Activated CD8-positive, alpha-beta memory T cell treated with anti-CD3 and anti-CD28 coated beads for 48 hours (primary cell): ENCODE measurements around the gene LY6G6C.
"Not testable (repeated sequence)": the region's sequence is repeated elsewhere in the genome, so short reads cannot be mapped to it uniquely, and the experiment has no call there.

Experiments used
- DNase-seq, 3 experiments: peaks; one replicate each; pipeline ENCODE4 v3.0.0-alpha.2; 2020; ENCODE audit warnings: low read depth in 2 of 3, low spot score in 2 of 3

Gene LY6G6C

DNA sequence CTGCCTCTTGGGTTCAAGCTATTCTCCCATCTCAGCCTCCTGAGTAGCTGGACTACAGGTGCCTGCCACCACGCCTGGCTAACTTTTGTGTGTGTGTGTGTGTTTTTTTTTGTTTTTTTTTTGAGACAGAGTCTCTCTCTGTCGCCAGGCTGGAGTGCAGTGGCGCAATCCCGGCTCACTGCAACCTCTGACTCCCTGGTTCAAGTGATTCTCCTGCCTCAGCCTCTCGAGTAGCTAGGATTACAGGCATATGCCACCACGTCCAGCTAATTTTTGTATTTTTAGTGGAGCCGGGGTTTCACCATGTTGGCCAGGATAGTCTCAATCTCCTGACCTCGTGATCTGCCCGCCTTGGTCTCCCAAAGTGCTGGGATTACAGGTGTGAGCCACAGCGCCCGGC, 12.4 kb downstream of the LY6G6C start:
- not testable (repeated sequence) for DNase-seq

DNA sequence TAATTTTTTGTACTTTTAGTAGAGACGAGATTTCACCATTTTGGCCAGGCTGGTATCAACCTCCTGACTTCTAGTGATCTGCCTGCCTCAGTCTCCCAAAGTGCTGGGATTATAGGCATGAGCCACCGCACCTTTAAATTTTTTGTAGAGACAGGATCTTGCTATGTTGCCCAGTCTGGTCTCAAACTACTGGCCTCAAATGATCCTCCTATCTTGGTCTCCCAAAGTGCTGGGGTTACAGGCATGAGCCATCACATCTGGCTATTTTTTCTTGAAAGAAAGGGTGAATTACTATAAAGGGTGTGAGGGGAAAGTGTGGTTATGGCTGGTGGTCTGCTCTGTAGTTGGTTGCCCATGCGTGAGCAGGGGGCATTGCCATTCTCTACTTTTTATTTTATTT, 13.3 kb downstream of the LY6G6C start:
- no peak for DNase-seq

DNA sequence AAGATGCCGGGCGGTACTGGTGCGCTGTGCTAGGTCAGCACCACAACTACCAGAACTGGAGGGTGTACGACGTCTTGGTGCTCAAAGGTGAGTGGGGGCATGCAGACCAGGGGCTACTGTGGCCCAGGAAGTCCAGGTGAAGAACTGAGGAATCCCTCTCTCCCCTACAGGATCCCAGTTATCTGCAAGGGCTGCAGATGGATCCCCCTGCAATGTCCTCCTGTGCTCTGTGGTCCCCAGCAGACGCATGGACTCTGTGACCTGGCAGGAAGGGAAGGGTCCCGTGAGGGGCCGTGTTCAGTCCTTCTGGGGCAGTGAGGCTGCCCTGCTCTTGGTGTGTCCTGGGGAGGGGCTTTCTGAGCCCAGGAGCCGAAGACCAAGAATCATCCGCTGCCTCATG, 13.8 kb downstream of the LY6G6C start:
- no peak for DNase-seq

DNA sequence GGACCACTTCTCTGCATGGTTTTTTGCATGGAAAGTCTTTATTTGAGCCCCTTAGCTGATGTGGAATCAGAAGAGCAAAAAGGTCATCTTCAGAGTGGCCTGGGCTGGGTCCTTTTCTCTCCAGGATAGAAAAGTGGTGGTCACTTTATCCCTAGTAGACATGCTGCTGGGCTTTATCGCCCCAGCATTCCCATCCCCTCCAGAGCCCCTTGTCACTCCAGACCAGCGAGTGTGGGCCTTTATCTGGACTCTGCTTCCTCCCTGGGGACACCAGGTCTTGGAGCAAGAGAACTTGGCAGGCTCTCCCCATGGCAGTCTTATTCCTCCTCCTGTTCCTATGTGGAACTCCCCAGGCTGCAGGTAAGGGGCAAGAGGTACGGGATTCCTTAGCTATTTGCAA, 14.9 kb downstream of the LY6G6C start, which contains the start of gene LY6G6F:
LY6G6F (plus strand) TSS at position 268 of the 400 bp plus-strand sequence; CDS start at position 309, 41 bp downstream.
- no peak for DNase-seq

DNA sequence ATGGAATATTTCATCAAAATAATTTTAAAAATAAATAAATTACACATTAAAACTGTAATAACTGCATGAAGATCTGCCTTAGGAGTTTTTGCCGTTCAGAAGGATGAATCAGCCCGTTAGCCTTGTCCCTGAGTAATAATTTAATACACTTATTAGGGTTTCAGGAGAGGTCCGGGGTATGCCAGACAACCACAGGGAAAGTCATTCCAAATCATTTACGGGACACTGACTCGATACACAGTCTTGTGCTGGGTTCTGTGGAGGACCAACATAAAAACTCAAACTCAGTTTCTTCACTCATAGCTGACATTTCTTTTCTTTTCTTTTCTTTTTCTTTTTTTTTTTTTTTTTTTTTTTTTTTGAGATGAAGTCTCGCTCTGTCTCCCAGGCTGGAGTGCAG, 15.6 kb downstream of the LY6G6C start:
- no peak for DNase-seq

DNA sequence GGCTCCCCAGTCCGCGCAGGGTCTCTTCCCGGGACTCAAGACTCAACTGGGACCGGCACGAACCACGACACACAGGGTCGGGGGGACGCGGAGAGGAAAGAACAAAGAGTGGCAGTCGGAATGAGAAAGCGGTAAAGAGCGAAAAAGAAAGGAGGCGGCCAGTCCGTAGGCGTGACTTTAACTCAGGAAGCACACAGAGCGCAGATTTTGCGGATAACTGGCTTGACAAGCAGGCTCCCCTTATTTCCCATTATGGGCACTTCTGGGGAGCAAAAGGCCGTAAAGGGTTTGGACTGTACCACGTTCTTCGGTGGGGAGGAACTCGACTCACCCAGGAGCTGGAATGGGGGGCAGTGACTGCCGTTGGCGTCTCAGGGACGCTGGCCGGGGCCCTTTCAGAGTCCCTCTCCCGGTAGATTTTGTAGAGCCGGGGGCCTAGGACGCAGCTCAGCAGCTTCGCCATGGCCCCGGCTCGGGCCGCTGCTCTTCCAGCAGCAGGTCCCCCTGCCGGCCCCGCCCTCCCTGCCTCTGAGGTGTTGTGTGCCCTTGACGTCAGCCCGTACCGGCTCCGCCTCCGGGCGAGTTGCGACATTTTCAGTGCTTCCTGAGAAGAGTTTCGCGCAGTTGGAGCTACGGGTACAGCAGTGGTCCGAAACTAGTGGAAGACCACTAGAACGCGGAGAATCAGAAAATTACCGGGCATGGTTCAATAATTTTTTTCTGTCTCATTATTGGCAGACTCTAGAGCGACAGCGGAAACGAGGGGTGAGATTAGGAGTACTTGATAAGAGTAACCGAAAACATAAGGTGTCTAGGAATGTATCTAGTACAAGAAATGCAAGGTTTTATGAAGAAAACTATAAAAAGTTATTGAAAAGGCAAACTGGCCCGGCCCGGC, 18.5 kb downstream of the LY6G6C start, which contains the start of gene ABHD16A:
ABHD16A (minus strand) TSS at position 506 of the 898 bp plus-strand sequence; CDS start at position 463, 43 bp downstream.
- peak; percentile 92 to 96 (median 93) for DNase-seq

DNA sequence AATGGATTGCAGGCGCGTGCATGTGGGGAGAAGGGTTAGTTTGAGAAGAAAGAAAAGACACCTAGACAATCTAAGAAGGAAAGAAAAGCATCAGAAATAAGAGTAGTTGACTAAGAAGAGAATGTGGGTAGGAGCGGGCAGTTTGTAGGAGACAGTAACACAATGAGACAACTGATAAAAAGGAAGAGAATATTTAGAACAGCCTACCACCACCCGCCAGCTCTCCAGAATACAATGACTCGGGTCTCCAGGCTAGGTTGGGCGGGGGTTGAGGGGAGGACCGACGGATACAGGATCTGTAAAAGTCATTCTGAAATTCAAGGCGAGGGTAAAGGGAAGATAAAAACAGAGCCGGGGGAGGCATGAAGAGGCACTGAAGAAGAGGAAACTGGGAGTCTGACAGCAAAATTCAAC, 19.1 kb downstream of the LY6G6C start:
- no peak for DNase-seq

DNA sequence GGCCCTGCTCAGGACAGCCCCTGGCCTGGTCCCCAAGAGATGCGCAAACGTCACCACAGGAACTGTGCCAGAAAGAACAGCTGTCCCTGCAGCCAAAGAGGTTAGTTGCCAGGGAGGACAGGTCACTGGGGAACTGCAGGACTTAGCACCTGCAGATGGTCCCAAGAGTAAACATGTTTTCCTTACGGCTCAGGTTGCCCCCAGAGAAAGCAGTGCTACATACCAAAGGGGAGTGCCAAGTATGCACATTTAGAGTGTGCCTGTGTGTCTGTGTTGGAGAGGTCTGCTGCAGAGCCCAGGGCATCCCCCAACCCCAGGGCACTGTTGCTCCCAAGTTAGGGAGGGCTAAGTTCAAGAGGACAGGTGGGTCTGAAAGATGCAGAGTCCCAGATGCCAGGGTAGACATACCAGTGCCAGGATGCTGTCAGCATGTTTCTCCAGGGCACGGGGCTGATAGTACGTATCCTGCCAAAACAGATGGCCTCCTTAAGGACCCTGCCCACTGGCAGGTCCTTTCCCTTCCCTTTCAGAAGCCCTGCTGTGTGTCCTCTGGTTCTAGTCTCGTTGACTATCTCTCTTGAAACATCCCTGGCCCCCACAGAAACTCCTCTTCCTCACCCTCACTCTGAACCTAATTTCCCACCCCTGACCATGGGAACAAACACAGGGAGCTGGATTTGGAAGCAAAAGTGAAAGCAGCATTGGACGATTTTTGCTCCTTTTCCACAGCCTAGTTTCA, 19.7 kb downstream of the LY6G6C start:
- no peak for DNase-seq

DNA sequence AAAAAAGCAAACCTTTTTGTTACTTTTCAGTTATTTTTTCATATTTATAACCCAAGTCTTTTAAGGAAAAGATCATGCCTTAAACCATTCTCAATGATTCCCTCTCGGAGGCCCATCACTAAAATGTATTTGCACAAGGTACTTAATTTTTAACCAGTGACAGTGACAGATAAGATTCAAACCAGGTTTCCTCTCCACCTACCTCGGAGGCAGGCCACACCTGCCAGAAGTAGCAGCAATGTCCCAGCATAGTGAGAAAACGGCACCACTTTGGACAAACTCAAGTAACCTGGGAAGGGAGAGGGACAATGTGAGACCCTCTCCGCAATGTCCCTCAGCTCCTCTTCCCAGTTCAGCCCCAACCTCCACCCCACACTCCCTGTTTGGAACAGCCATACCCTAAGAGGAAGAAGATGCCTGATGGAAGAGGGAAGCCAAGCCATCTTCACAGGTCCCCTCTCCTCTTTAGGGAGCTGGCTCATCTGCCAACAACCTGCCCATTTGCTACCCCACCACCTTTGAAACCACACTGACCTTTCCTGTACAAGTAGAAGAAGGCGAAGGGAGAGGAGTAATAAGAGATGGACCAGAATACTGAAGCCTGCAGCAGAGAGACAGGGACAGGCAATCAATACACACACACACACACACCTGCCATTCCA, 20.7 kb downstream of the LY6G6C start:
- DNase-seq, result no peak

DNA sequence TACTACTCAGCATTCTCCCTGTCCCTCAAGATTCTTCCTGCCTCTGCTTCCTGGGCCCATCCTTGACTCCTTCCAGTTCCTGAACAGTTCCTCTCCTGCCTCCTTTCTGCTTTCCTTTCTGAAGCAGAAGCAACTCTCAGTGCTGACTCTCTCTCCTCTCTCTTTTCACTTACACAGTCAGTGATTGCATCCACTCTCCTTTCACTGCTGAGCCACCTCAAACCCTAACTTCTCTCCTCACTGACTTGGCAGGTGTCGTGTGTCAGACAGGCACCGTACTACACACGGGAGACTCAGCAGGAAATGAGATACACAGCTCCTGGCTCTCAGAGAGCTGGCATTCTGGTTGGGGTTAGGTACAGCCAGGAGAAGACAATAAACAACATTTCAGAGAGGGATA, 24.0 kb downstream of the LY6G6C start:
- no peak for DNase-seq

DNA sequence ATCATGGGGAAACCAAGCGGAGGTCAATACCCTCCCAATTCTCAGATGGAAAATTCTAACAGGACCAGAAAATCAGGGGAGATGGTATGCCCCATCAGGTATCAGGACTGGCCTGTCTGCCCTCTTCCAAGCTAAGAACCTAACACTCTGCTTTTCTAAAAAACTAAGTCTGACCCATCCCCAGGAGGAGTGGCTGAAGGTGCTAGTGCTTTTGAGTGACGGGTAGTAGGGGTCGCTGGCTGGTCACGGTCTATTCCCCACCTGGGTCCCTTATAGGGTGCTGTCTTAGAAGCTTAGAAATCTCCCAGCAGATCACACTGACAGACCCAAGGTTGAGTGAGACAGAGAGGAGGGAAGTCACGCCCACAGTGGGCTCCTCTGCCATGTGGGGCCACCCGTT, 28.0 kb downstream of the LY6G6C start:
- no peak for DNase-seq

DNA sequence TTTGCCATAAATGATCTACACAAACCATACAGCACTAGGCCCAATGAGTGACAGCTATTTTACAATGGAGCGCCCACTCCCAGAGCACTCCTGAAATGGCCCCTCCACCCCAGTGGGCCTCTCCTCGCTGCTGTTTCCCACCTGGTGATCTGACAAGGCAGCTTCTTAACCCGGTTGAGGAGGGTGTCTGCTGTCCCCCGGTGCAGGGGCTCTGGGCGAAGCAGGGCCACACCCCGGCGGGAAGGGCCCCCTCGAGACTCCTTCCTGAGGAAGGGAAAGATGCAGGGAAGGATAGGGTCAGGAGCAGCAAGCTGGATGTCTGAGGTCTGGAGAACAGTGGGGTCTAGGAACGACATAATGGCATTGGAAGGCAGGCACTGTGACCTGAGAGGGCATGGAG, 28.7 kb downstream of the LY6G6C start:
- no peak for DNase-seq

DNA sequence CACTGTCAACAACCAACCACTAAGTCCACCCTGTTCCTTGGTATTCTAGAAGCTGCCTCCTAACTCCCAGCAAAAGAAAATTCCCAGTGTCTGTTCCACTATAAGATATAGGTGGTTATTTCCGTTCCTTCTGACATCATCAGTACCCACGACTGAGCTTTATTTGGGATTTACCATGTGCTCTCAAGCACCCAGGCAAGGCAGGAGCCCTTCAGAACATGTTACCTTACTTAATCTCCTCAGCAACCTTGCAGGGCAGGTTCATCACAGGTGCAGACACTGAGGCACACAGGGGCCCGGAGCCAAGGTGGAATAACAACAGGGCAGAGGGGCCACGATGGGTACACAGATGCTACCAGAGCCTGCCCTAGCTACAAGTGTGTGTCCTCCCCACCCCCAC, 29.2 kb downstream of the LY6G6C start:
- DNase-seq, result no peak

DNA sequence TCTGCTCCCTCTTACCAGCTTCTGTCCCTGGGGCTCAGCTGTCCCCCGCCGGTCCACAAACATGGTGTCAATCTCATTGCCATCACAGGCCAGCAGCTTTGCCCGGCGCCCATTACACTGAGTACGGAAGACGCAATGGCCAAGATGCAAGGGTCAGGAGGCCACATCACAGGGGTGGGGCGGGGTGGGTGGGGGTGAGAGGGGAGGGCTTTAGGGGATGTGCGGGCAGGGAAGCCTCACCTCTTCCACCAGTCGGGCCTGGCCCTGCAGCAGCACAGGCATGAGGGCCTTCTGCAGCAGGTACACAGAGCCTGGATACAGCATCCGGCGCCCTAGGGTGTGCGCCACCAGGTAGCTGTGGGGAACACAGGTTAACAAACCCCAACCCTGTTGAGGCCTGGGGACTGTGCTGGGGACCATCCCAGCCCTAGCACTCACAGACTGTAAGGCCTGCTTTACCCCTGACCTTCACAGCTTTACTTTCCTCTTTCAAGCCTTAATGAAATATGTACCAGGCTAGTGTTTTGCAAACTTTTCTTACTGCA, 29.9 kb downstream of the LY6G6C start:
- DNase-seq, result no peak

DNA sequence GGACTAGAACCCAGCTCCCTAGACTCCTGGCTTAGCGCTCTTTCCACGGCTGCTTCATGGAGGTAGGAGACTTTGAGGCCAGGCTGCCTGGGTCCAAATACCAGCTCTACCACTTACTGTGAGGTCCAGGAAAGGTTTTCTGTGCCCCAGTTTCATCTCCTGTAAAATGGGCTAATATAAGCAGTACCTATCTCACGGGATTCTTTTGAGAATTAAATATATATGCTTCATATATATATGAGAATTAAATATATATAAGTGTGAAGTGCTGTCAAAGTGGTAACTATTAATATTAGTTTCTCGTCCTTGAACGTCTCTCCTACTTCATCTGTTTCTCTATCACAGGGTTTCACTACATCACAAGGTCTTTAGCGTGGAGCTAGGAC, 30.5 kb downstream of the LY6G6C start:
- DNase-seq, result no peak

DNA sequence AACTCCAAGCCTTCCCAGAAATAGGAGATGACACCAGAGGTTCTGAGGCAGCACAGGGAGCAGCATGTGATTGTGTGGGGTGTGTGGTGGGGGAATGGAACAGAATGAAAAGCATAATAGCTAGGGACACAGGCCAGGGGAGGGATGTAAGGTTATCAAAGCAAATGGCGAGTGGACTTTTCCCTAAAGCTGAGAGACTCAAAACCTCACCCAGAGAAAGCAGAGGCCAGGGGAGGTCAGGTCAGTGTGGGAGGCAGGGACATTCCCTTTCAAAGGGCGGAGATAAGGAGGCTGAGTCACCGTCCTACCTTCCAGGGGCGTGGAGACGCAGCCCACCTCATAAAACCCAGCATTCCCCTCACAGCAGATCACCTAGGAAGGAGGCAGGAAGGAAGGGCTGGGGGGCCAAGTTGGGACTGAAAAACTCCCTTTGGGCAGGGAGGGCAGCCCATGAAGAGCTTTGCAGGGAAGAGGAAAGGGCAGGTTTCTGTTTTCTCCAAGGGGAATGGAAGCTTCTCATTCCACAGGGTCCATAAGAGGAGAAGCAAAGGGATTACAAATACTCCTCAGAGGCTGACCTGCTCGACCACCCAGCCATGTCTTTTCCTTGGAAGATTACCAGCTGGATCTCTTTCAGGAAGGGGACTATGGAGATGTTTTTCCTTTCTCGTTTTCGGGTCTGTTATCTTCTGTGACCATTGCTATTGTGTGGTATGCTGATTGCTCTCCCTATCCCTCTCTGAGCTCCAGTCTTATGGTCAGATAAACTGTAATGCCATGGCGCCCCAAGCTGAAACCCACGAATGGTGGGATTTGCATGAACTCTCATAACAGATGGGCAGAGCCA, 31.1 kb downstream of the LY6G6C start:
- no peak for DNase-seq

DNA sequence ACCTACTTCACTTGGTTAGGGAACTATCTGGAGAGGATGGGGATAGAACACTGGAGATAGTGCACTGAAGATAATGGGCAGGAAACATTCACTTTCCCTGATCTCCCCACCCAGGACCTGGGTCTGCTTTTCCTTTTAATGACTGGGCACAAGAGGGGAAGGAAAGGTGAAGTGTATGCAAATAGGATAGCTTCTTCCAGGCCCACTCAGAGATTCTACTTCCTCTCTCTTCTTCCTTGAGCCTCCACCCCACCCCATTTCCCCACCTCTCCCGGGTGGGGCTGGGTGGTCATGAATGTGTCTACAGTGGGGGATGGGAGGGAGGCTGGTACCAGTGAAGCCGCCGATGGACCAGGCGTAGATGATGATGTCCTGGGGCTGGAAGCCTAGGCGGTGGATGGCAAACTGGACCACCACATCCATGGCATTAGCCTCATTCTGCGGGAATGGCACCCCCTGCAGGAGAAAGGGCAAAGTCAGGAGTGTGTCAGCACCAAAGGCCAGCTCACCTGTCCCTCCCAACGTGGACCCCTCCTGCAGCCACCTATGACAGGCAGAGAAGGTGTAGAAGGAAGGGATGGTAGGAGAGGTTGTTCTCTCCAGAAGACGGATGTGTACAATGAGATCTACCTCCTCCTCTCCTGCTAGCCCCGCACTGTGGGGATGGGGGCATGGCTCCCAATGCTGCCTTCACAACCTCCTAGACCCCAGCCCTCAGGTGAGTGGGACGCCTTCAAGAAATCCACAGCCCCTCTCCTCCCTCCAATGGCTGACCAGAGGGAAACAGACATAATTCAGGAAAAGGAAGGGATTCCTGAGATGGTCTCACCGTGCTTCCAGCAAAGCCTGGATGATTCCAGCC, 32.1 kb downstream of the LY6G6C start:
- DNase-seq, result no peak

DNA sequence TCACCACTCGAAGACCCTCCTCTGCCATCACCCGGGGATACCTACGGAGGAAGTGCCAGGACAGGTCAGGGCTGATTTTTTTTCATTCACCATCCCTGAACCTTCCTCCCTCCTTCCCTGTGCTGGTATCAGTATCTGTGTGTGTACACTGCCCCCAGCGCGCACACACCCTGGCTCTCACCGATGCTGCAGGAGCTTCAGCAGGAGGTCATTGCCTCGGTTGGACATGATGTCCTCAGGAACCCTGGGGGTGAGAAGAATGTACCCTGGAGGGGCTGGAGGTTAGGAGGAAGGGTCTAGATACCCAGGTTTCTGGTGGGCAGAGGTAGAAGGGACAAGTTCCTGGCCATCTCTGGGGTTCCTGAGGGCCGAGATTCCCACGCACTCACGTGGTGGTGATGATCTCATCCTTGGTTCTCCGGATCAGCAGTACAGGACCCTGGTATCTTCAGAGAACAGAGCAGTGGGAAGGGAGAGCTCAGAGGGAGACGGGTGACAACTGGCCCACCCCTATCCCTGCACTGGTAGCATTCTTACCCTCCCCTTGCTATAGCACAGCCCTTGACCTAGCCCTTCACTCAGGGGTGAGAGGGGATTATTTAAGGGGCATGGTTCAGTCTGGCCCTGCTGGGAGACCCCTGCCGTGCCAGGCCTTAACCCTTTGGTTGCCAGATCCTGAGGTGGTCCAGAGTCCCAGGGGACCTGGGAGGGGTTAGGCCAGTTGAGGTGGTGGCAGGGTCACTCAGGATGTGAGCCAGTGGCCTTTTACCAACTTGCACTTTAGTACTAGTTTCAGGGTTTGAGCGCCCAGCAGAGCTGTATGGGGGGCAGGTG, 33.5 kb downstream of the LY6G6C start:
- no peak for DNase-seq

DNA sequence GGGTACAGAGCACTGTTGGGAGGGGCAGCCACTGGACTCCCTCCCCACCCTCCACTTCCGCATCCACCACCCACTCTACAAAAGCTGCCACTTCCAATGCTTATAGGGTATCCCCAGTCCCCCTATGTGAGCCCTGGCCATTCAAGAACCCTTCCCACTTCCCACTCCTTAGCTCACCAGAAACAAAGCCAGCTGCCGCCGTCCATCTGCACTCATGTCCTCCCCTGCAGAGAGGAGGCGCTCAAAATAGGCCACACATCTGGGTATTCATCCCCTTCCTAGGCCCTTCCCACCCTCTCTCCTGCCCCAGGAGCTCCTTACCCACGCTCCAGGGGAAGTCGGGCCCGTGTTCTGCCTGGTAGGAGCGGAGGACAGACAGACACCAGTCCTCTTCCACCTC, 34.2 kb downstream of the LY6G6C start:
- DNase-seq, result no peak
